KOPT-K1 (cell line): ENCODE measurements around the gene DUOX1.

Source experiments
- H3K27ac ChIP-seq: fragments of 200-600 bp; sonication (generic); 2 replicates; pipeline ENCODE4 v1.5.1; 2016; ENCODE audit warnings: antibody characterized with exemption, mild to moderate bottlenecking, low read depth, low read length; ENCODE audit not compliant: poor library complexity, severe bottlenecking
- H3K36me3 ChIP-seq: fragments of 200-600 bp; sonication (generic); 2 replicates; pipeline ENCODE4 v1.5.1; 2017; ENCODE audit warnings: antibody characterized with exemption, mild to moderate bottlenecking, low read length, moderate library complexity; ENCODE audit not compliant: insufficient read depth
- H3K9me3 ChIP-seq: fragments of 200-600 bp; sonication (generic); 2 replicates; pipeline ENCODE4 v1.5.1; 2017; ENCODE audit warnings: antibody characterized with exemption, low read length, mild to moderate bottlenecking; ENCODE audit not compliant: insufficient read depth, poor library complexity, severe bottlenecking

DUOX1 gene

GRCh38 chr15:45114076-45114750 lies 15.6 kb upstream of the DUOX1 start, which contains the start of the genes DUOX2 and DUOXA2:
TSS of gene DUOX2 (minus strand) at chr15:45114172. CDS start at chr15:45113411, 761 bp downstream.
TSS of gene DUOXA2 (plus strand) at chr15:45114326. CDS start at chr15:45114606, 280 bp downstream.
- Histone ChIP-seq H3K27ac (no peak within 1 kb of the TSS), H3K36me3 (no peaks in the 10 kb centered on the region), H3K9me3 (no peaks in the 10 kb centered on the region)

GRCh38 chr15:45114751-45115085 lies 15.1 kb upstream of the DUOX1 start:
- Histone ChIP-seq H3K9me3 (no peaks in the 10 kb centered on the region), H3K36me3 (no peaks in the 10 kb centered on the region), H3K27ac (no peak overlapping the region)

GRCh38 chr15:45115312-45115820 lies 14.4 kb upstream of the DUOX1 start:
- Histone ChIP-seq H3K36me3 (no peaks in the 10 kb centered on the region), H3K9me3 (no peaks in the 10 kb centered on the region), H3K27ac (no peak overlapping the region)

GRCh38 chr15:45116006-45116481 lies 13.8 kb upstream of the DUOX1 start:
- Histone ChIP-seq H3K9me3 (no peaks in the 10 kb centered on the region), H3K36me3 (no peaks in the 10 kb centered on the region), H3K27ac (no peak overlapping the region)

GRCh38 chr15:45116482-45117307 lies 13.1 kb upstream of the DUOX1 start:
- Histone ChIP-seq H3K27ac (no peak overlapping the region), H3K9me3 (no peaks in the 10 kb centered on the region), H3K36me3 (no peaks in the 10 kb centered on the region)

- H3K27ac ChIP-seq = no peak overlapping the region
Observed at GRCh38 chr15:45117308-45118130, 12.3 kb upstream of the DUOX1 start.

GRCh38 chr15:45118131-45118588 lies 11.6 kb upstream of the DUOX1 start:
- no peaks in the 10 kb centered on the region for H3K9me3 ChIP-seq
- H3K36me3 ChIP-seq = no peaks in the 10 kb centered on the region
- H3K27ac ChIP-seq = no peak overlapping the region

More at GRCh38 chr15:45117308-45118130, 12.3 kb upstream of the DUOX1 start:
- no peaks in the 10 kb centered on the region for H3K36me3 ChIP-seq
- no peaks in the 10 kb centered on the region for H3K9me3 ChIP-seq

- no peaks in the 10 kb centered on the region for H3K36me3 ChIP-seq
- no peak overlapping the region for H3K27ac ChIP-seq
- no peaks in the 10 kb centered on the region for H3K9me3 ChIP-seq
Observed at GRCh38 chr15:45118996-45119395, 10.8 kb upstream of the DUOX1 start.

- Histone ChIP-seq H3K36me3 (no peaks in the 10 kb centered on the region), H3K27ac (no peak overlapping the region), H3K9me3 (no peaks in the 10 kb centered on the region)
Observed at GRCh38 chr15:45120081-45120972, 9.5 kb upstream of the DUOX1 start.

GRCh38 chr15:45121020-45121419 lies 8.8 kb upstream of the DUOX1 start:
- Histone ChIP-seq H3K27ac (no peak overlapping the region), H3K36me3 (no peaks in the 10 kb centered on the region), H3K9me3 (no peaks in the 10 kb centered on the region)

- H3K36me3 ChIP-seq = no peaks in the 10 kb centered on the region
- H3K9me3 ChIP-seq = no peaks in the 10 kb centered on the region
- no peak overlapping the region for H3K27ac ChIP-seq
Observed at GRCh38 chr15:45121706-45122417, 7.9 kb upstream of the DUOX1 start.

- no peaks in the 10 kb centered on the region for H3K9me3 ChIP-seq
- no peak overlapping the region for H3K27ac ChIP-seq
- no peaks in the 10 kb centered on the region for H3K36me3 ChIP-seq
Observed at GRCh38 chr15:45122719-45123118, 7.1 kb upstream of the DUOX1 start.

- Histone ChIP-seq H3K9me3 (no peaks in the 10 kb centered on the region), H3K27ac (no peak overlapping the region), H3K36me3 (no peaks in the 10 kb centered on the region)
Observed at GRCh38 chr15:45123397-45123796, 6.4 kb upstream of the DUOX1 start.
